HG03280 (cell line): ENCODE results near the gene GNAT2.

ENCODE experiments used
- ATAC-seq: cut with Tn5 transposase; IDR thresholded peaks from one replicate; pipeline ENCODE4 v1.9.1; 2021; ENCODE audit warnings: mild to moderate bottlenecking, moderate library complexity; ENCODE audit not compliant: unreplicated experiment

Gene GNAT2

GRCh38 chr1:109566982-109567381, 52.4 kb downstream of the GNAT2 start:
- no peak for ATAC-seq

GRCh38 chr1:109565241-109565640, 54.2 kb downstream of the GNAT2 start:
- ATAC-seq: no peak

GRCh38 chr1:109564194-109564878, 55.1 kb downstream of the GNAT2 start:
- no peak for ATAC-seq

- ATAC-seq: no peak
Observed at GRCh38 chr1:109559995-109560394, 59.4 kb downstream of the GNAT2 start.

GRCh38 chr1:109557520-109557919, 61.9 kb downstream of the GNAT2 start:
- no peak for ATAC-seq

GRCh38 chr1:109556563-109556962, 62.9 kb downstream of the GNAT2 start:
- no peak for ATAC-seq
